HT-29 (cell line): Measurements from ENCODE around the gene SEZ6L2. TPM values are rescaled to one million over a fixed set of nuclear protein-coding genes. Genes with fewer than 3 reads are reported as not detected.
"Not testable (repeated sequence)": the region's sequence is repeated elsewhere in the genome, so short reads cannot be mapped to it uniquely, and the experiment has no call there.

Source experiments
- DNase-seq: peaks from one replicate; pipeline ENCODE4 v3.0.0-alpha.2; 2015; ENCODE audit warnings: low spot score
- total RNA-seq: library from RNA; depleted of rRNA; stranded (reverse); fragments of >200 nt; shearing (Covaris generic); gene quantifications from 2 replicates; pipeline ENCODE4 v1.2.3, GENCODE V29; 2014

The SEZ6L2 gene
- total RNA-seq, 1 experiment from 2014 or later, result 17.8 TPM

DNA sequence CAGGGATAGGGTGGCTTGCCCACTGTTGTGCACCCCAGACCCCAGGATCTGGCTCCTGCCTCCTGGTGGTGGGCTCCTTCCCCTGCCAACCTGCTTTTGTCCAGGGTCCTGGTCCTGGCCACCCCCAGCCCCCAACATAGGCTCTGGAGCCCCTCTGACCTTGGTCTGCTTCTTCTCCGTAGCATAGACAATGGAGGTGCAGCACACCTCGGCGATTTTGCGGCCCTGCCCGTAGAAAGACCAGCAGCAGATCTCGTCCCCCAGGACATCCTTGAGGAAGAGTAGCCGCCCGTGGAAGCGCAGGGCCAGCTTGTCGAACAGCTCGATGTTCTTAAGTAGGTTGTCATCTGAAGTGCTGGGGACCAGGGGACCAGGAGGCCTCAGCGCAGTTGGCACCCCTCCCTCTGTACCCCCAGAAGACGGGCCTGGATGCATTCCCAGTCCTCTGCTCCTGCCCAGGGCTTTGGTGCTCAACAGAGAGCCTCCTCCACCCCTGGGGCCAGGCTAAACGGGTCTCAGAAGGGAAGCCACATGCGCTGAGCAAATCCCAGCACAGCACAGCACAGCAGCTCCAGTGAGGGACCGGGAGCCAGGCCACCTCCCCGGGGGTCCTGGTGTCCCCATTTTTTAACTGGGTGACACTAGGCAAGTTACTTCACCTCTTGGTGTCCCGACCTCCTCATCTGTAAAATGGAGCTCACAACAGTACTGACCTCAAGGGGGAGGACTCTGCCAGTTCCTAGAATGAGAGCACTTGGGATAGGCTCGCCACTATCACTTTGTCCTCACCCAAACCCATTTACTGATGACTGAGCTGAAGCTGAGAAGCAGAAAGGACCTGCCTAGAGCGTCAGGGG is 11.7 kb upstream of the SEZ6L2 start:
- DNase-seq, result no peak

GRCh38 chr16:29909851-29910250 is 10.5 kb upstream of the SEZ6L2 start:
- DNase-seq, result not testable (repeated sequence)

- DNase-seq, result no peak
Measured at GRCh38 chr16:29909391-29909790, 10.0 kb upstream of the SEZ6L2 start.

DNA sequence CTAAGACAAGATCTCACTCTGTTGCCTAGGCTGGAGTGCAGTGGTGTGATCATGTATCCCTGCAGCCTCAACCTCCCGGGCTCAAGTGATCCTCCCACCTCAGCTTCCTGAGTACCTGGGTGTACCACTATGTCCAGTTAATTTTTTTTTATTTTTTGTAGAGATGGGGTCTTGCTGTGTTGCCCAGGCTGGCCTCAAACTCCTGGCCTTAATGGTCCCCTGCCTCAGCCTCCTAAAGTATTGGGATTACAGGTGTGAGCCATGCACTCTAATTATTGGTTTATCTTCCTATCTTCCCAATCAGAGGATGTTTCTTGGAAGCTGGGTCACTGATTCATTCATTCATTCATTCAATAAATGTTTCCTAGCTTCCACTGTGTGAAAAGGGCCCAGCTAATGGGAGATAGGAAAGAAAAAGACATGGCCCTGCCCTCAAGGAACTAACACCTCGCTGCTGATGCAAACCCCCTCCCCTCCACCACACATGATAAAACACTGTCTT is 9.4 kb upstream of the SEZ6L2 start:
- no peak for DNase-seq

GRCh38 chr16:29907973-29908372 is 8.6 kb upstream of the SEZ6L2 start:
- DNase-seq, result no peak

DNA sequence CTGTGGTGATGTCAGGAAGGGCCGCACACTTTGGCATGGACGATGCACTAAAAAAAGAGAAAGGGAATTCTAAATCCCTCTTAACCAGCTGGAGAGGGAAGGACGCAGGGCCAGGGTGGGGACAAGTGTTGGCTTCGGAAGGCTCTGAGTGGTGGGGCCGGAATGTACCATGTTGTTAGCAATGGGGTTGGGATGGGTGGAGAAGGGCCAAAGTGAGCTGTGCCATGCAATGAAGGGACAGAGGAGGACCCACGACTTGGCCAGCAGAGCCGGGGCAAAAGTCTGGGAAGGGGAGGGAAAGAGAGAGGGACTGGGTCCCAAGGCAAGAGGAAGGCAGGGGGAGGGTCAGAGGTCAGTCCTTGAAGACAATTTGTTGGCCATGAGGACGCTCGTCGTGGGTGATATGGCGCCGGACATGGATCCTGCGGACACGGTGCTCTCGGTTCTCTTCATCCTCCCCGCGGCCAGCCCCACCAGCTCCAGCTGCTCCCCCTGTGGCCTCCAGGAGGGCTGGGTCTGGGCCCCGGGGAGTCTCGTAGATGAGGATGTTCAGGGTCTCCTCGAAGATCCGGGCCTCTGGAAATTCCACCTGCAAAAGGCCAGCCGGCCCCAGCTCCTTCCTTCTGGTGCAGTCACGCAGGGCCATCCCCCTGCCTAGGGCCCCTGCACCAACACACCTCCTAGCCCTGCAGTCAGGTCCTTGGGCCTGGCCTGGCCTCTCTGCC is 7.3 kb upstream of the SEZ6L2 start:
- no peak for DNase-seq

- DNase-seq, result no peak
Measured at GRCh38 chr16:29905668-29906067, 6.3 kb upstream of the SEZ6L2 start.

DNA sequence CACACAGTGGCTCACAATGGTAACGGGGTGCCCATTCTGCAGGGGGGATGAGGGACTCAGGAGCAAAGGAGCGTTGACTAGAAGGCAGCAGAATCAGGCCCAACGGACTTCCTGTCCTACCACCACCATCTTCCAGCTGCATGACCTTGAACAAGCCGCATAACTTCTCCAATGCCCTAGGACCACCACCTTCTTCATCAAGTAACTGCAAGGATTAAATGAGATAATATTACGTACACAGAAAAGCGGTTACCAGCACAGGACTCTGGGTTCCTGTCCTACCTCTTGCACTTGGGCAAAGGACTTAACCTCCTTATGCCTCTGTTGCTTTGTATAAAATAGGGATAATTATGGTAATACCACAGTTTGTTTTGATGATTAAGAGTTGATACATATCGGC is 5.6 kb upstream of the SEZ6L2 start:
- DNase-seq, result no peak

DNA sequence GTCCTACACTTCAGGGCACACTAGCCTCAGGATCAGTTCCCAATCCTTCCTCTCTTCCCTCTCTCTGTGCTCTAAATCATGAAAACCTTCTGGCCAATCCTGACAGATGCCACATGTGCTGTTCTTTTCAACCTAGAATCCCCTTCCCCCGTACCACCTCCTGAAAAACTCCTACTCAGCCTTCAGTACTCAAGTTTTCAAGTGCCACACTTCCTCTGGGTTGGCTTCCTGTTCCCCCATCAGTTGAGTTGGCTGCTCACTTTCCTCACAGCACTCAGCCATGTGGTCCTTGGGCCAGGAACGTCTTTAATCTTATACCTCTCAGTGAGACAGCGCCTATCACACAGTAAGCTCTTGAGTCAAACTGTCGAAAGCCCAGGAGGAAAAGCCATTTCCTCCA is 4.2 kb upstream of the SEZ6L2 start:
- DNase-seq, result no peak

- DNase-seq, result no peak
Measured at GRCh38 chr16:29901607-29901945, 2.2 kb upstream of the SEZ6L2 start.

DNA sequence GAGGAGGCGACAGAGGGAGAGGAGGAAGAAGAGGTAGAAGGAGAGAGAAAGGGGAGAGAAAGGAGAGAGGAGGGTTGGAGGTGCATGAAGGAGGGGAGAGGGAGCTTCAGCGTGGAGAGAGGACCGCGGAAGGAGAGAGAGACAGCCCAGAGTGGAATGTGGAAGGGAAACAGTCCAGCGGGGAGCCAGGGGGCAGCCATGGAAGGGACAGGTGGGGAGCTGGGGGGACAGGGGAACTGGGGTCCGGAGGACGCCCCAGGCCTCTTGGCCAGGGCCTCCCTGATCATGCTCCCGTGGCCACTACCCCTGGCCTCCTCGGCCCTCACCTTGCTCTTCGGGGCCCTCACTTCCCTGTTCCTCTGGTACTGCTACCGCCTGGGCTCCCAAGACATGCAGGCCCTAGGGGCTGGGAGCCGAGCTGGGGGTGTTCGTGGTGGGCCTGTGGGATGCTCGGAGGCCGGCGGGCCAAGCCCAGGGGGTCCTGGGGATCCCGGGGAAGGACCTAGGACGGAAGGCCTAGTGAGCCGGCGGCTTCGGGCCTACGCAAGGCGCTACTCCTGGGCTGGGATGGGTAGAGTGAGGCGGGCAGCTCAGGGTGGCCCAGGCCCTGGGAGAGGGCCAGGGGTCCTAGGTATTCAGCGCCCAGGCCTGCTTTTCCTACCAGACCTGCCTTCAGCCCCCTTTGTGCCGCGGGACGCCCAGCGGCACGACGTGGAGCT is 1.7 kb upstream of the SEZ6L2 start:
- DNase-seq, result no peak

DNA sequence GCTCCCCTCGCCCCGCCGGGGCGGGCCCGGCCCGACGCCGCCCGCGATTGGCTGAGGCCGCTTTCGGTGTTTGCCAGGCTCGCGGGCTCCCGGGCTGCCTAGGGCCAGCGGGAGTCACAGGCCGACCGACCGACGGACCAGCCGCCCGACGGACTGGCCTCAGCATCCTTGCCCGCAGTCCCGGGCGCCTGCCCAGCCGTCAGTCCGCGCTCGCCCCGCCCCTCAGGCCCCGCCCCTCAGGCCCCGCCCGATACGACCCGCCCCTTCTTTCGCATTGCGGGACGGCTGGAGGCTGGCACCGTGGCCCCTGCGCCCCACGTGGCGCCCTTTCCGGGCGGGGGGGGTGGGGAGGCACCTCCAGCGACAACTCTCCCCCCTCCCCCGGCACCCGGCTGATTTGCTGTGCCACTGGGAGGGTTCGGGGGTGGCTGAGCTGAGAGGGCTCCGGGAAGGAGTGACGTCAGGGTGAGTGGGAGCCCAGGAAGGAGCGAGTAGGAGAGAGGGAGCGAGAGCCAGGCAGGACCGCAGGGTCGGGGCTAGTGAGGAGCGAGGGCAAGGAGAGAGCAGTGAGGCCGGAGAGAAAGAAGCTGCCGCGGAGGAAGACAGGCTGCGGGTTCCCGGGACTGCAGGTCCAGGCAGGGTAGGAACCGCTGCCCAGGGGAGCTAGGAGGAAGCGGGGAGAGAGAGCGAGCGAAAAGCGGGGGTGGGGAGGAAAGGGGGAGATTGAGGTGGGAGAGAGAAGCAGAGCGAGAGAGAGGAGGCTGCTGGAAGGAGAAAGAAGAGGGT is 945 bp upstream of the SEZ6L2 start, which contains the start of gene ASPHD1:
Gene ASPHD1 (plus strand): TSS at position 387 of the 786 bp plus-strand sequence. CDS start 484 bp downstream, outside the sequence.
- peak; percentile 69 for DNase-seq

GRCh38 chr16:29898804-29899515 is 390 bp downstream of the SEZ6L2 start:
- no peak for DNase-seq

DNA sequence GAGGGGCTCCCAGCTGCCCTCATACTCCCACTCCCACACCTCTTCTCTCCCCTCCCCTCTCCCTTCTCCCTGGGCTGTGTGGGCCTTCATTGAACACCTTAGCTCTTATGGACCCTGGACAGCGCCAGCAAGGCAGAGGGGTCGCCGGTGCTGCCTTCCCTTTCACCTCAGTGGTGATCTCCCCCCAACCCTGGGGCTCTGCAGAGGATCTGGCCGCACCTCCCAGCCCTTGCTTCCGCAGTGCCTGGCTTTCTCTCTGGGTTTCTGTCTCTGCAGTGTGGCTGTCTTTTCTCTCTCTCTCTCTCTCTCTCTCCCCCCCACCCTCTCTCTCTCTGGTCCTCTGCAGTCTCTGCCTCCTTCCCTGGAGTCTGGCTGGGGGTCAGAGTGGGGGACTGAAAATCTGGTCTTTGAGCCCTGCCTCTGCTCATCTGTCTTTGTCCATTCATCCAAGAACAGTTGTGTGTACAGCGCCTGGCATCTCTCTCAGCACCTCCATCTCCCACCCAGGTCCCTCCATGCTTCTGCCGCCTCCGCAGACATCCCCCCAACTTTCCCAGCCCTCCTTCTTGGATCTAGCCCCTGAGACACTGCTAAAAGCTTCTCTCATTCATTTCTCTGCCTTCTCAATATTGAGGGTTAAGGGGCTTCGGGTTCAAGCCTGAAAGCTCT is 1.1 kb downstream of the SEZ6L2 start:
- no peak for DNase-seq

DNA sequence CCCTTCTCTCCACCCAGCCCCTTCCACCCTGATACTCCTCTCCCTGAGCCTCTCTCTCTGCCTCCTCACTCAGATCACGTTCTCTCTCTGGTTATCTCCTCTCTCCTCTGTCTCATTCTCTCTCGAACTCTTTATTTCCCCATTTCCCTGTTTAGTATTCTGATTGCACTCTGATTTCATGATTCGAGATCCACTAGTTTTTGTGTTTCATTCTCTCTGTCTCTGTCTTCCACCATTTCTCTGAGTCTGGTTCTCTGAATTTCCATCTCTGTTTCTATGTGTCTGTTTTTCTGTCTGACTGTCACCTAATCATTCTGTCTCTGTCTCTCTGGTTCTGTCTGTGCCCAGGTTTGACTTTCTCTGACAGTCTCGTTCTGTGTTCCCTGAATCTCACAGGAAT is 2.0 kb downstream of the SEZ6L2 start:
- DNase-seq, result no peak

GRCh38 chr16:29896841-29897240 is 2.5 kb downstream of the SEZ6L2 start:
- no peak for DNase-seq

DNA sequence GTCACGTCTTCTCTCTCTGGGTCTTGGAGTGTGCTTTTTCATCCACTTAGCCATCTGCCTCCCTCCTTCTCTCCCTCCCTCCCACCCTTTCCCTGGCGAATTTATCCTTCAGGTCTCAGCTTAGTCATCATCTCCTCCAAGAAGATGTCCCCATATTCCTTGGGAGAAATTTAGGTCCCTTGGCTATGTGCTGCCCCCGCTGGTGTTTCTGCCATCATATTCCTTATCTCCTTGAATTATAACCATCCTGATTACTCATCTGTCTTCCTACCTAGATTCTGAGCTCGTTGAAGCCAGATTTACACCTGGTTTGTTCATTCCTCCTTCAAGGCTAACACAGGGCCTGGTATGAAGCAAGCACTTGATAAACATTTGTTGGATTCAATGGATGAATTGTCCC is 5.0 kb downstream of the SEZ6L2 start:
- no peak for DNase-seq

DNA sequence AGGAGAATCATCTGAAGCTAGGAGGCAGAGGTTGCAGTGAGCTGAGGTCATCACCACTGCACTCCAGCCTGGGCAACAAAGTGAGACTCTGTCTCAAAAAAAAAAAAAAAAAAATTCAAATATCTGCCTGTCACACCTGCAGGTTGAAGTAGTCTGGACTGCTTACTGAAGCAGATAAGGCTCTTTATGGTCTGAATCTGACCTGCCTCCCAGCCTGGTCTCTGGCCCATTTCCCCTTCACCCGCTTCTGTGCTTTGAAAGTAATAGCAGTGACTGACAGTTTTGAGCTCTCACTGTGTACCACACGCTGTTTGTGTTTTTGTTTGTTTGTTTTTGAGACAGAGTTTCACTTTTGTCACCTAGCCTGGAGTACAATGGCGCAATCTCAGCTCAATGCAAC is 5.8 kb downstream of the SEZ6L2 start:
- no peak for DNase-seq

- DNase-seq, result no peak
Measured at GRCh38 chr16:29892458-29892813, 6.9 kb downstream of the SEZ6L2 start.
